GM18508 (cell line): ENCODE measurements around the gene KLF11.

ENCODE experiments used
- ATAC-seq: cut with Tn5 transposase; IDR thresholded peaks from one replicate; pipeline ENCODE4 v1.9.1; 2021; ENCODE audit warnings: moderate number of reproducible peaks; ENCODE audit not compliant: insufficient read depth, unreplicated experiment

KLF11 gene

DNA sequence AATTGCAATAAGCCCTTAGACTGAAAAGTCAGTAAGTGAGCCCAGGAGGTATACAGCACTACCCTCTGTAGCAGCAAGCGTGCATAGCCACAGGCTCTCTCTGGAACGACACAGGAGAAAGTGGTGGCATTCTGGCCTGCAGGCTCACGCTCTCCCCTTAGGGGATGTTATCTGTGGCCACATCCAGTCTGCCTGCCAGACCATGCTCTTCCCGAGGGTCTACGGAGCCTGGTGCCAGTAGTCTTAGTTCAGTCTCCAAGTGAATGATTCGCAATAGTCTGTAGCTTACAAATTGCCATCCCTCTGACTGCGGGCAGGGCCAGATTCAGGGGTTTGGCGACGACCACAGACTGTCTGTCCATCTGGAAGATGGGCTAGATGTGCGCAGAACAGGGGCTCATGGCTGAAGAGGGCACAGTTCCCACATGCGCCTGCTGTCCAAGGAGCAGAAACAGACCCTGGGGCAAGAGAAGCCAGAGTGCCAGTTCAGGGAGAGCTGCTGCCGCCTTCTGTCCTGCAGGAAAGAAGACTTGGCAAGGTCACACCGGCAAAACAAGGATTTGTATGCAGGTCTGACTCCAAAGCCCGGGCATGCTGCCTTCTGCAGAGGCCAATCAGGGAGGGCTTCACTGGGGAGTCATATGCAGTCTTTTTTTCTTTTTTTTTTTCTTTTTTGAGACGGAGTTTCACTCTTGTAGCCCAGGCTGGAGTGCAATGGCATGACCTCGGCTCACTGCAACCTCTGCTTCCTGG, 3.5 kb upstream of the KLF11 start:
- no peak for ATAC-seq

DNA sequence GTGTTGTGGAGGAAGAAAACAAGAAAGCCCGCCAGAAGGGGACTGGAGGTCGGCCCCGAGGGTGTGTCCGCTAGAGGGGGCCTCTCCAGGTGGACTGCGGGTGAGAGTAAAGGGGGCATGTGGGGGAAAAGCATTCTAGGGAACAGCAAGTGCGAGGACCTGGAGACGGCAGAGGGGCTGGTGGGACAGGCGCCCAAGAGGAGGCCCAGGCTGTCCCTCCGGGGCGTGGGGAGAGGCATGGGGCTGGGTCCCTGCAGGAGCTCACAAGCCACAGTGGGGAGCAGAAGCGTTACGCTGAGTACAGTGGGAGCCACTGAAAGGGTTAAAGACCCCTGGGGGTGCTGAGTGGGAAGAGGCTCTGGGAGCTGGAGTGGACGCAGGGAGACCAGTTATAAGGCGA, 1.6 kb upstream of the KLF11 start:
- no peak for ATAC-seq

- no peak for ATAC-seq
These were observed 819 bp upstream of the KLF11 start for GRCh38 chr2:10042301-10043161.

DNA sequence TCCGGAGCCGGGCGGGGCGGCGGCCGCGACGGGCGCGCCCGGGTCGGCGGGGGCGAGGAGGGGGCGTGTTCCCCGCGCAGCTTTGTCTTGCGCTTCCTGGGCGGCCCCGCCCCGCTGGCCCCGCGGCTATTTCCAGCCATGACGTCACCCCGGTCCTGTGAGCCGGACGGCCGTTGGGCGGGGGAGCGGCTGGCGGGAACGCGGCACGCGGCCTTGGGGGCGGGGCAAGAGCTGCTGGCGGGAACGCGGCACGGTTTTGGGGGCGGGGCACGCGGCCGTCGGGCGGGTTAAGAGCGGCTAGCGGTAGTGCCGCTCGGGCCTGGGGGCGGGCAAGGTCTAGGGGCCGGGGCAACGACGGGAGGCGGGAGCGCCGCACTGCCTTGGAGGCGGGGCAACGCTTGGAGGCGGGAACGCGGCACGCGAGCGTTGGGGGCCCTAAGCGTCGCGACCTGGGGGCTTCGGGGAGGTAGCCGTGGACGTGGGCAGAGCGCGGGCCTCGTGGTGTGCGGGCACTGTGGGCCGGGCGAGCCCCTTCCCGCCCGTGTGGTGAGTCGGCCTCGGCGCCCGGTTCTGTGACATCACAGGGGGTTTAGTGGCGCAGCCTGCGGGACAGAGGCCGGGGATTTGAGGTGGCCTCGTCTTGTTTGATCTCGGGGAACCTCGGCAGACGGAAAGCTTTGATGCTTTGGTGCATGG, 704 bp downstream of the KLF11 start:
- ATAC-seq = no peak

GRCh38 chr2:10045561-10046355, 2.4 kb downstream of the KLF11 start:
- ATAC-seq = no peak

GRCh38 chr2:10046931-10047330, 3.6 kb downstream of the KLF11 start:
- ATAC-seq = no peak

DNA sequence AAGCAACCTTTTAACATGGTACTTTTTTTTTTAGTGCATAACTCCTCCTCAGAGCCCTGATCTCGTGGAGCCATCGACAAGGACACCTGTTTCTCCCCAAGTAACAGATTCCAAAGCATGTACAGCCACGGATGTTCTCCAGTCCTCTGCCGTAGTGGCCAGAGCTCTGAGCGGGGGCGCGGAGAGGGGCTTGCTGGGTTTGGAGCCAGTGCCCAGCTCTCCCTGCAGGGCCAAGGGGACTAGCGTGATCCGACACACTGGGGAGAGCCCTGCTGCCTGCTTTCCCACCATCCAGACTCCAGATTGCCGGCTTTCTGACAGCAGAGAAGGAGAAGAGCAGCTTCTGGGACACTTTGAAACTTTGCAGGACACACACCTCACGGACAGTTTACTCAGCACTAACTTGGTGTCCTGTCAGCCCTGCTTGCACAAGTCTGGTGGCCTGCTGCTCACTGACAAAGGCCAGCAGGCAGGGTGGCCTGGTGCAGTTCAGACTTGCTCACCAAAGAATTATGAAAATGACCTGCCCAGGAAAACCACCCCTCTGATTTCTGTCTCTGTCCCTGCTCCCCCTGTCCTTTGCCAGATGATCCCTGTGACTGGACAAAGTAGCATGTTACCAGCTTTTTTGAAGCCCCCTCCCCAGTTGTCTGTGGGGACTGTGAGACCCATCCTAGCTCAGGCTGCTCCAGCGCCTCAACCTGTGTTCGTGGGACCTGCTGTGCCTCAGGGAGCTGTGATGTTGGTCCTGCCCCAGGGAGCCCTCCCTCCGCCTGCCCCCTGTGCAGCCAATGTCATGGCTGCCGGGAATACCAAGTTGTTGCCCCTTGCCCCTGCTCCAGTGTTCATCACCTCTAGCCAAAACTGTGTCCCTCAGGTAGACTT, 4.5 kb downstream of the KLF11 start:
- no peak for ATAC-seq

DNA sequence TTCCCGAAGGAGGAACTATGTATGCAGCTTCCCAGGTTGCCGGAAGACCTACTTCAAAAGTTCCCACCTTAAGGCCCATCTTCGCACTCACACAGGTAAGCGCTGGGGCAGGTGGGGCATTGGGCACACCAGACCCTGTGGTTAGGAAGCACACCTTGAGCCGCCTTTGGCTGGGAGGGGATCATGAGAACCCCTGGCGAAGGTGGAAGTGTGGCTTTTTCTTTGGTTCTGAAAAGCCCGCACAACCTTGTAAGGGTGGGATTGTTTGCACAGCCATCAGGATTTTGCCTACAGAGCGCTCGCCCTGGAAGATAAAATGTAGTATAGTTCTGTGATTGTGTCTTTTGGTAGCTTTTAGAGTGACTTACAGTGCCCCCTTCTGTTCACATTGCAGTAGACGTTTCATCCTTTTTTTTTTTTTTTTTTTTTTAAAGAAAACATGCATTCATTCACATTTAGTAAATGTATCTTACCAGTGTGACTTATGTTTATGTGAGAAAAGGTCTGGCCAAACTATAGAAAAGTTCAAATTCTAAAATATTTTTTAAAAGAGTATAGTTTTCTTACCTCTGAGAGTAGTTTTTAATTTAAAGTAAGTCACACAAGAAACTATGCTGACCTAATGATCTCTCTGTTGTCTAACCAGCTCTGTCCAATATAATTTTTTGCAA, 5.3 kb downstream of the KLF11 start:
- no peak for ATAC-seq

DNA sequence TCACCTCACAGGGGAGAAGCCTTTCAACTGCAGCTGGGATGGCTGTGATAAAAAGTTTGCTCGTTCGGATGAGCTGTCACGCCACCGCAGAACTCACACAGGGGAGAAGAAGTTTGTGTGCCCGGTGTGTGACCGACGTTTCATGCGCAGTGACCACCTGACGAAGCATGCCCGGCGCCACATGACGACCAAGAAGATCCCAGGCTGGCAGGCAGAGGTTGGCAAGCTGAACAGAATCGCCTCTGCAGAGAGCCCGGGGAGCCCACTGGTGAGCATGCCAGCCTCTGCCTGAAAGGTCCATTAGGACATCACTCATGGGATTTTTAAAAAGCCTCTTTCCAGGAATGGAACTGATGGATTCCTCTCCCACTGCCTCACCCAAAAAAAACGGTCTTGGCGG, 8.9 kb downstream of the KLF11 start:
- ATAC-seq = no peak

GRCh38 chr2:10053351-10053750, 10.0 kb downstream of the KLF11 start:
- no peak for ATAC-seq

DNA sequence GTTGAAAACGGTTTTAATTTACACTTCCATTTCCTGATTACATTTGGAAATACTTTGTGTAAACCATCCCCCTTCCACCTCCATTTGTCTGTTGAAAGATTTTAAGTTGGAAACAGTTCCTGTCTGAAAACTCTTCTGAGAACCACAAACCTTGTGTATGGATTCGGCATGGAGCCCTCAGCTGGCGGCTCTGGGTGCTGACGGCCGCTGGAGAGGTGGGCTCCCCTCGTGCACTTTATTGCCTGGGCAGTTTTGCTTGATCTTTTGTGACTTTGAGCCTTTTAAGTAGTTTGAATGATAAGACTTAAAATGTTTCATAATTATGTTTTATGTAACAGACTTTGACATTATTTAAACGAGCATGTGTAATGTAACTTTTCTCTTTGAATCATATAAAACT, 11.1 kb downstream of the KLF11 start:
- ATAC-seq = no peak

GRCh38 chr2:10054976-10055375, 11.6 kb downstream of the KLF11 start:
- ATAC-seq = no peak

DNA sequence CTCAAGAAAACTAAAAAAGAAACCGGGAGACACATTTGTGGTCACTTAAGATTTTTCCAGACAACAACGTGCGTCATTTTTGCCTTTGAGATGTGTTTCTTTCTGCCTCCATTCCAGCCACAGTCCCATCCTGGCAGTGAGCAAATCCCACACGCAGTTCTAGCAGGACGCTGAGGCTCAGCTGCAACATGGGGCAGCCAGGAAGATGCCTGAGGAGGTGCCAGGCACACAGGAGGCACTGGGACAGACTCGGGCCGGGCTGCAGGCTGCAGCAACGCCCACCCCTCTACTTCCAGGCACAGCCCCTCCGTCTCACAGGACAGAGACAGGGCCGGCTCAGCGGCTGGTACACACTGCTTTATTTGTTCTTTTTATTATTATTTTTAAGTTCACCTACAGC, 13.1 kb downstream of the KLF11 start:
- ATAC-seq = no peak

- ATAC-seq = no peak
These were observed 14.1 kb downstream of the KLF11 start for GRCh38 chr2:10057231-10058107.

DNA sequence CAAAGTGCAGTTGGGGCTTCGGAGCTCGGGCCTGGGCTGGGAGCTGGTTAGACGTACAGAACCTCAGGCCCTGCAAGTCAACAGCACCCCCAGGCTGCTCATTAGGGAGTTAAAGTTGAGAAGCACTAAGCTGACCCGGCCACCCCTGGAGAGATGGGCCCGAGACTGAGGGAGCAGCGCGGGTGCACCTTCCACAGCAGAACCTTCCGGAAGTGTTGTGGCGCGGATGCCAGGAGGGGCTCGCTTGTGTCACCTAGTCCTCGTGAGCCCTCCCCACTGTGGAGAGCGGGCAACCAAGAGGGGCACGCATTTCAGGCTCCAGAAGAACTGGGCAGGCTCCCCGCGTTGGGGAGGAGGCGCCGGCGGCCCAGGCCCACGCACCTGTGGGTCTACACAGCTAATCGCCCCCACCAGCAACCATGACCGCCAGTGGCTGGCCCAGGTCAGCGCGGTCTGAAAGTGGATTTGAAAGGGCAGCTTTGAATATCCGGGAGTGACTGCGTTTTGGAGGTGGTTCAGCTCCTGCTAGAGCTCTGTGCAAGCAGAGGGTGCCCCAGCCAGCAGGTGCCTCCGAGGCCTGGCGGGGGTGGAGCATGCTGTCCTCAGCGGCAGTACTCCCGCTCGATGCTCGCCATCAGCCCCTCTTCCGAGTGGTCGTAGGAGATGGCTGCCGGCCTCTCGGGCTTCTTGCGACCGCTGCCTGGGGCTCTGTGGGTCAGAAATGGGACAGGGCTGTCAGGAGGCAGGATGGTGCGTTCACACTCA, 15.1 kb downstream of the KLF11 start:
- no peak for ATAC-seq

GRCh38 chr2:10059016-10059351, 15.6 kb downstream of the KLF11 start:
- ATAC-seq = no peak
